Effector CD8-positive, alpha-beta T cell (primary cell): ENCODE data around the gene NKIRAS1.
"Not testable (repeated sequence)": the region's sequence is repeated elsewhere in the genome, so short reads cannot be mapped to it uniquely, and the experiment has no call there.

Source experiments
- DNase-seq: peaks from one replicate; lab custom pipeline; 2025; lab: John Stamatoyannopoulos, UW

The NKIRAS1 gene

DNA sequence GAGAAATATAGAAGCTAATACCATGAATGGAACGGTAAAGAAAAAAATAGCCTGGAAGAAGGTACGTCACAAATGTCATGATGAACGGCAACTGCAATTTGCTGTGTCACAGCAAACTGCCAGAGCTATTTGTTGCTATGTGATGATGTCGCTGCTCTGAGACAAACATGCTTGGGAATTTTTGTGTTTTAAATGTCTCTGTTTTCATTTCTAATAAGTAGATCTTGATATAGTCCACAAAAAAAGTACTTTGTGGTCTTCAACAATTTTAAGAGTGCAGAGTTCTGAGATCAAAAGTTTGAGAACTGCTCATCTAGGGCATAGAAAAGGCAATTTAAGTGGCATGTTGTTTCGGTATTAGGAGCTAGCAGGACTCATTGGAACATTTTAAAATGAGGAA is 24.0 kb upstream of the NKIRAS1 start:
- no peak for DNase-seq

GRCh38 chr3:23938688-23939087 is 21.9 kb upstream of the NKIRAS1 start:
- no peak for DNase-seq

DNA sequence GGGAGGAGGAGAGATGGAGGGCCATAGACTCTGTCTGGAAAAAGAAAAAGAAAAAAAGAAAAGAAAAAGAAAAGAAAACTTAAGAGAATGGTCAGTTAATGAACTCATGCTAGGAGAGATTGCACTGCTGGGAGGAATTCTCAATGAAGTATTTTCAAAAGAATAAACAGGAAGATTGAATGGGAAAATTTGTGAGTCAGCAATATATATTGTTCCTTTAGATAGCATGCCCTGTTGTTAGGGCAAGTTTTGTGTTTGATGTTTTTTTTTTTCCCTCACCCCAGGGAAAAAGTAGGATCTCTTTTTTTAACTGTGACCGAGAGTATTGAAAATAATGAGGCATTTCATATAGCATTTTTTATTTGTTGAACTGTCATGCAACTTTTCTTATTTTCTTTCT is 20.5 kb upstream of the NKIRAS1 start:
- no peak for DNase-seq

DNA sequence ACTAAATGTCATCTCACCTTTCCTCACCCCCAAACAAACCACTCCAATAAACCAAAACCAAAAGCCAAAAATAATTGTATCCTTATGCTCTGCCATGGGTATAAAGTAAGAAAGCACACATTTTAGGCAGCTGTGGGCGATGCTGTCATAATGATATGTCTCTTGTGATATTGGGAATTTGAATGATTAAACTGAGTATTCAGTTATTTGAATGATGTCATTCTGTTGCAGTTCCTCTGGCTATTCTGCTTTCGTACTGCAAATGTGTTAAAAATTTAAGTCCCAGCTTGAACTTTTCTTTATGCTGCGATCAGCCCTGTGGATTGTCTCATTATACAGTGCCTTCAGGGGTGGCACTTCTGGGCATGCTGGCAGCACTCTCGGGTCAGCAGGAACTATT is 17.5 kb upstream of the NKIRAS1 start:
- no peak for DNase-seq

DNA sequence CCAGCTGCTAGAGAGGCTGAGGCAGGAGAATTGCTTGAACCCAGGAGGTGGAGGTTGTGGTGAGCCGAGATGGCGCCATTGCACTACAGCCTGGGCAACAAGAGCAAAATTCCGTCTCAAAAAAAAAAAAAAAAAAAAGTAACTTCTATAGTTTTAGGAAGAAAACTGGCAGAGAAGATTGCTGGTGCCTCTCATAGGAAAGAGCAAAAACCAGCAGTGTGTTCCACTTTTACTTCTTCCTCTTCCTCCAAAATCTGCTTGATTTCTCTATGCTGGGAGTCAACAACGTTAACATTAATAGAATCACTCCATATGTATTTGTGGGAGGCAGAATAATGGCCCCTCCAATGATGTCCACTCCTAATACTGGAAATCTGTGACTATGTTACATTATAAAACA is 15.8 kb upstream of the NKIRAS1 start:
- no peak for DNase-seq

DNA sequence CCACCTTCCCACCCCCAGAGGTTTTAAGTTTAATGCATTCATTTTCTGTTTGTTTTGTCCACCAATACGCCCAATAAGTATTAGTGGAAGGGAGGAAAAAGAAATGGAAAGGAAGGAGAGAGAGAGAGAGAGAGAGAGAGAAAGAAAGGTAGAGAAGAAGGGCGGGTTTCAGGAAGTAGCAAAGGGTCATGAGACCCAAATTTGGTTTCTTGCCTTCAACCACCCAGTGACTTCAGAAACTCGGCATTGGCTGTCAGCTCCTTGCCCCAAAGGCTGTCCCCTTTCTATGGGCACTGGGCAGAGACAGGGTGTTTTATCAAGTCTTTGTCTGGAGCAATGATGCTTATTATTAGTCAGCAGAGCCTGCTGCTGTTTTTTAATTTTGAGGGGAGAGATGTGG is 14.8 kb upstream of the NKIRAS1 start:
- DNase-seq, result no peak

DNA sequence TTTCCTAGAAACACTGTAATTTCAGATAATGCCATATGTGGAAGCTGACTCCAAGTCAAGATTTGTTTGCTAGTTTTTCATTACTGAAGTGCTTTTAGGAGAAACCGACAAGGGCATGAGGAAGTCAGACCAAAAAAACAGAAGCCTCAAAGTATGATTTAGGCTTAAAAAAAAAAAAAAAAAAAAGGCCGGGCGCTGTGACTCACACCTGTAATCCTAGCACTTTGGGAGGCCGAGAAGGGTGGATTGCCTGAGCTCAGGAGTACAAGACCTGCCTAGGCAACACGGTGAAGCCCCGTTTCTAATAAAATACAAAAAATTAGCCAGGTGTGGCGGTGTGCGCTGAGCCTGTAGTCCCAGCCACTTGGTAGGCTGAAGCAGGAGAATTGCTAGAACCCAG is 11.7 kb upstream of the NKIRAS1 start:
- DNase-seq, result no peak

DNA sequence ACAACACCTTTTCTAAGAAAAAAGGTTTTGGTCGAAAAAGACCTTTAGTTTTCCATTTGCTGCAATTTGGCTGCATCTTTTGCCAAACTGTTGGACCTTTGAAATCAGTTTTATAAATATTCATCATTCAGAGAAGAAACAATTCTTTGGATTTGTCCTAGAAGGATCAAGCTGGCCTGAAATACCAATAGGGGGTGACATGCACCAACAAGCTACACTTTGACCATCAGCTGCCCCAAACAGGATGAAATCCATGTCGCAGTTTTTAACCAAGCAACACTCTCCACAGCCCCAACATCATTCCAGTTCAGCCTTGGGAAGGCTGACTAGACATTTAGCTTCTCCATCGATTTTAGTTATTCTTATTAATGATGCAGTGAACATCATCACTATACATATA is 9.9 kb upstream of the NKIRAS1 start:
- DNase-seq, result no peak

DNA sequence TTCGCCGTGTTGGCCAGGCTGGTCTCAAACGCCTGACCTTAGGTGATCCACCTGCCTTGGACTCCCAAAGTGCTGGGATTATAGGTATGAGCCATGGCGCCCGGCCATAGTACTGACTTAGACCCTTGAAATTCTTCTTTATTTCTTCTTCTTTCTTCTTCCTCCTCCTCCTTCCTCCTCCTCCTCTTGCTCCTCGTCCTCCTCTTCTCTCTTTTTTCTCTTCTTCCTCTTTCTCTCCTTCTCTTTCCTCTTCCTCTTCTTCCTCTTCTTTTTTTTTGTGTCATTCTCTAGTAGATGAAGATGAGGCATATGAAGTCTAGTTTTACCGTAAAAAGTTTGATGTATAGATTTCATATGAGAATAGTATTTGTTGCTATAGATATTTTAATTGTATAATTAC is 9.5 kb upstream of the NKIRAS1 start:
- DNase-seq, result no peak

GRCh38 chr3:23923786-23924185 is 7.0 kb upstream of the NKIRAS1 start:
- no peak for DNase-seq

GRCh38 chr3:23921052-23921511 is 4.3 kb upstream of the NKIRAS1 start:
- no peak for DNase-seq

DNA sequence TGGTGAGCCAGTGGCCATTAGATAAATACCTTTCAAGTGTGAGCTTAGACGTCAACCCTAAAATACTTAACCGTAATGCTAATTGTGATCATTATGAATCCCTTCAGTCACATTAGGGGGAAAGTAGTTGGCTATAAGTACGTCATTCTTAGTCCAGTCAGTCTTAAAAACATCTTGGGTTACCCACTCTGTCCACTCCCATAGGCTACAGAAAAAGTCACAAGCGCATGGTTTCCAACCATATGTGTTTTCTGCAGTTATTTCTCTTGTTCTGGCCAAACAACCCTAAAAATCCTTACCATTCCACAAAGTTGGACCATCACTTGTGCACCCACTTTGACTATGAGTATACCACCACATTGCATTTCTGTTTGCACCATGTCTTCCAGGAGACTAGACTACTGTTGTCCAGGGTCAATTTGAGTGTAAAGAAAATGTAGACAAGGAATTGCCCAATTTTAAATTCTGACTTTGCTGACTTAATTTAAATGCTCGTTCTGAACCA is 3.4 kb upstream of the NKIRAS1 start:
- no peak for DNase-seq

GRCh38 chr3:23919628-23920027 is 2.8 kb upstream of the NKIRAS1 start:
- DNase-seq, result no peak

- DNase-seq, result not testable (repeated sequence)
These were observed 1.5 kb upstream of the NKIRAS1 start for GRCh38 chr3:23918331-23918730.

DNA sequence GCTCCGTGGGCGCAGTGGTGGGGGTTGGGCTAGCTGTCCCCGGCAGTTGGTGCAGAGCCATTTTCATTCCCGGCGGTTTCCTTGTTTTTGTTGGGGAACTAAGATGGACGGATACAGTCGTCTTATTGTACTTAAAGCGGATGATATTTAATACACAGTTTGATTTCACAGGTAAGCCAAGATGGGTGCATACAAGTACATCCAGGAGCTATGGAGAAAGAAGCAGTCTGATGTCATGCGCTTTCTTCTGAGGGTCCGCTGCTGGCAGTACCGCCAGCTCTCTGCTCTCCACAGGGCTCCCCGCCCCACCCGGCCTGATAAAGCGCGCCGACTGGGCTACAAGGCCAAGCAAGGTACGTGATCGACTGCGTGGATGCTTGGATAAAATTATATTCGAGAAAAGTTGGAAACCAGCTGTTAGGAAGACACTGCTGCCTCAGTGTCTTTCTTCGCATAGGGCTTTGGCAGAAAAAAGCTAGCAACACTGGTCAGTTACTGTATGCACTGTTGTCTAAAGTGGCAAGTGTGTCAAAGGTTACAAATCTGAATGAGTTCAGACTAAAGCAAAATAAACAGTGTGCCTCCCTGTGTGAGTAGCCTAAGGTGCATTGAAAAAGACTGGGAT is 1.0 kb upstream of the NKIRAS1 start:
- not testable (repeated sequence) for DNase-seq

DNA sequence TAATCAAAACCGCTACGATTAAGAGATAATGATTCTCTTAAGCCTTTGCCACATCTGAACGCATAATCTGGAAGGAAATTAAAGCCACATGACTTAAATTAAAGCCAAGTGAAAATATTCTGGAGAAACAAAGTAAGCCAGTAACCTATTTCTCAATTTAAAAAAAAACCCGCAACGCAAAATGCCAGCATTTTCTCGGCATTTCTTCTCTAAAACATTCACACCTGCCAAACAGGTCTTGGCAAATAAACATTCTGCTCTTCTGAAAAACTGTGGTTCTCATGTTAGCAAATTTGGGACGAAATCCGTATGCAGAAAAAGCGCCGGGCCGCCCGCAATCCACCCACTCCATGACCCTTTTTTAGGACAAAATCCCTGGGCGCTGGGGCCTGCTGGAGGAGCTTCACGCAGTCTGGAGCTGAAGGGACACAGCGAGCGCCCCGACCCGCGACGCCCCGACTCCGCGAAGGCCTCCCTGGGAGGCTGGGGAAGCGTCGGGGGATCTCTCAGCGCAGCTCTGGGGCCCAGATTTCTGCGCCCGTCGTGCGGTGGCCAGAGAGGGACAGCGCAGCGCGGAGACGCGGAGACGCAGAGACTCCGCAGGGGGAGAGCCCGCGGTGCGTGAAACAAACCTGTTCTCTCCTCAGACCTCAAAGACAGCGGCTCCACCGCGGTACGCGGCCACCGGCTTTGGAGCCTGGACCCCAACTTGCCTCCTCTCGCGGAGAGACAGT is 471 bp downstream of the NKIRAS1 start:
- no peak for DNase-seq

- no peak for DNase-seq
These were observed 1.2 kb downstream of the NKIRAS1 start for GRCh38 chr3:23915537-23916108.

DNA sequence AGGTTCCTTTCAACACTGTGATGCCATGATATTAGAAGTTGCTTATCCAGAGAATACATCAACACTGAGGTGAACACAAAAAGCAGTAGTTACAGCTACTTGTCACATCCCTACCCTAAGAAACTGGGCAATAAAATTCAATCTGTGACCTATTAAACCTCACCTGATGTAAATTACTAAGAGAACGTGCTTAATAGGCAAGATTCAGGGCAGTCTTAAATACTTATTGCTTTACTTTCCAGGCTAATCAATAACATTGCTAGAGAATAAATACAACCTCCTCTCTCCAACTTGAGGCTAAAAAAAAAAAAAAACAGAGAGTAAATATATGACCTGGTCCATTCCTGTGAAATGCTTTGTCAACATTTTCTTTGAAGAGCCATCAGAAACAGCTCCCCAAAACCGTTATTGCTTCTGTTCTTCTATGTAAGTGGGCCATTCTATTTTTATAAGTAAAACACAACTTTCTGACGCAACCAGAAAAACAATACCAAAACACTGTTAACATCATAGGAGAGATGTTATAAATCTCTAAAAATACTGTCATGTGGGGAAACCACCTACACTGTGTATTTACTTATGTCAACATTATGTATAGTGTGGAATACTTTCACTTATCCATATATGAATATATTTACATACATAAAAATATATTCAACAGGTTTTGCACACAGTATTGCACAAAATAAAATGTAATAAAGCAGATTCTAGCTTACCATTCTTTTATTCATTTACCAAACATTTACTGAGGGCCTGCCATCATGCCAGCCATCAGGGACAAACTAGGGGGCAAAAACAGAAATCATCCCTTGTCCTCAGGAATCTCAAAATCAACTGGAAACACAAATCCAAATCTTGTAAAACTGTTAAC is 2.7 kb downstream of the NKIRAS1 start:
- no peak for DNase-seq

- DNase-seq, result no peak
These were observed 3.6 kb downstream of the NKIRAS1 start for GRCh38 chr3:23913182-23913581.

DNA sequence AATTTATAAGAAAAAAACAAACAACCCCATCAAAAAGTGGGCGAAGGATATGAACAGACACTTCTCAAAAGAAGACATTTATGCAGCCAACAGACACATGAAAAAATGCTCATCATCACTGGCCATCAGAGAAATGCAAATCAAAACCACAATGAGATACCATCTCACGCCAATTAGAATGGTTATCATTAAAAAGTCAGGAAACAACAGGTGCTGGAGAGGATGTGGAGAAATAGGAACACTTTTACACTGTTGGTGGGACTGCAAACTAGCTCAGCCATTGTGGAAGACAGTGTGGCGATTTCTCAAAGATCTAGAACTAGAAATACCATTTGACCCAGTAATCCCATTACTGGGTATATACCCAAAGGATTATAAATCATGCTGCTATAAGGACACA is 4.5 kb downstream of the NKIRAS1 start:
- DNase-seq, result not testable (repeated sequence)

DNA sequence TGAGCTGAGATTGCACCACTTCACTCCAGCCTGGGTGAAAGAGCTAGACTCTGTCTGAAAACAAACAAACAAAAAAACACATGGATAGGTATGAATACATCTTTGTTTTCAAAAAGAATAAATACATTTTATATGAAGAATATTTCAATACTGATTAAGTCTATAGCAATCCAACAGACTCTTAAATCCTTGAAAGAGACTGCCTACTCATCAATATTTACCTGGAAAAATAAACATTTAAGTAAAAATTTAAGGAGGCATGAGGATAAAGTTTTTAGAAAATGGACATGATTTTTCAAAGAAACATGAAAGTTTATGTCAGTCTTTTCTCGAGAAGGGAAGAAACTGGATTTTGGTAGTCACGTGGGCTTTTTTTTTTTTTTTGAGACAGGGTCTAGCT is 5.4 kb downstream of the NKIRAS1 start:
- no peak for DNase-seq

DNA sequence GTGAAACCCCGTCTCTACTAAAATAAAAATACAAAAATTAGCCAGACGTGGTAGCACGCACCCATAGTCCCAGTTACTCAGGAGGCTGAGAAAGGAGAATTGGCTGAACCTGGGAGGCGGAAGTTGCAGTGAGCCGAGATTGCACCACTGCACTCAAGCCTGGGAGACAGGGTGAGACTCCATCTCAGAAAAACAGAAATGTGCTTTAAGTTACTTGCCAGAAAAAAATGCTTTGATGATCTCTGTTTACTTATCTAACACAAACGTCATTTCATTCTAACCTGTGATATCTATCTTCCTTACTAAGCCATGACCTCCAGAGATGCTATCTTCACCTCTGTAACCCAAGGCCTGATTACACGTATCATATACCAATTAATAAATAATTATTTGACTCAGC is 7.4 kb downstream of the NKIRAS1 start:
- DNase-seq, result no peak
